Left kidney (tissue), 2 donors: ENCODE measurements around the gene DSG2. TPM values are rescaled to one million over a fixed set of nuclear protein-coding genes. Genes with fewer than 3 reads are reported as not detected.

ENCODE experiments used
- DNase-seq: peaks from one replicate; pipeline ENCODE4 v3.0.0-alpha.2; 2013
- polyA plus RNA-seq: library from polyadenylated mRNA; unstranded; fragments of 120-200 nt; gene quantifications from one replicate; pipeline ENCODE4 v1.2.1, GENCODE V29; 2013; ENCODE audit not compliant: insufficient read length

DSG2 gene
- polyA plus RNA-seq, 1 donor: 55.9 TPM

DNA sequence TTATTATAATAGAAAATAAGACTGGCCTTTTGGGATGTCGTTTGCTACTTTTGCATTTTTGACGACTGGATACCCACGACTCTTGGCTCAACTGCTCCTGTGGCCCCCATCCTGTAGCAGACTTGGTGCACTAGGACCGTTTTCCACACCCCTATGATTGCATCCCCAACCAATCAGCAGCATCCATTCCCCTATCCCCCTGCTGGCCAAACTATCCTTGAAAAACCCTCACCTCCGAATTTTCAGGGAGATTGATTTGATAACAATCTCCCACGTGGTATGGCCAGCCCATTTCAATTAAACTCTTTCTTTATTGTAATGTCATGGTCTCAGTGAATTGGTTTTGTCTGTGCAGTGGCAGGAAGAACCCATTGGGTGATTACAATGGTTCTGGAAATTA lies 55.8 kb downstream of the DSG2 start:
- DNase-seq: no peak

DNA sequence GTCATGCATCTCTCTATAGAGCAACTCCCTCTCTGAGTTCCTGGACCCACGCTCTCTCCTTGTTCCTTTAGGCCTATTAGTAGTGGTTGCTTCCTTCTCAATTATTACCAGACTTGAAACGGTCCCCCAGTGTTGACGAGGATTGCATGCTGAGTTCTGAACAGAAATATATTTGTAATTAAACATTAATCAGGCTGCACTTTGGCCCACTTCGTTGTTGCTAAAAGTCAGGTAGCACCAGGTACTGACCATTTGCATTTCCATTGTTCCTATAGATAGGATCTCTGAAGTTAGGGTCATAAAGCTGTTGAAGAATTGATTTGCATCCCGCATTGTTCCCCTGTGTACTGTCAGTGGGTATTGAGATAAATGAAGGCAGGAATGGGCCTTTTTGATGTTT lies 56.8 kb downstream of the DSG2 start:
- DNase-seq: no peak

DNA sequence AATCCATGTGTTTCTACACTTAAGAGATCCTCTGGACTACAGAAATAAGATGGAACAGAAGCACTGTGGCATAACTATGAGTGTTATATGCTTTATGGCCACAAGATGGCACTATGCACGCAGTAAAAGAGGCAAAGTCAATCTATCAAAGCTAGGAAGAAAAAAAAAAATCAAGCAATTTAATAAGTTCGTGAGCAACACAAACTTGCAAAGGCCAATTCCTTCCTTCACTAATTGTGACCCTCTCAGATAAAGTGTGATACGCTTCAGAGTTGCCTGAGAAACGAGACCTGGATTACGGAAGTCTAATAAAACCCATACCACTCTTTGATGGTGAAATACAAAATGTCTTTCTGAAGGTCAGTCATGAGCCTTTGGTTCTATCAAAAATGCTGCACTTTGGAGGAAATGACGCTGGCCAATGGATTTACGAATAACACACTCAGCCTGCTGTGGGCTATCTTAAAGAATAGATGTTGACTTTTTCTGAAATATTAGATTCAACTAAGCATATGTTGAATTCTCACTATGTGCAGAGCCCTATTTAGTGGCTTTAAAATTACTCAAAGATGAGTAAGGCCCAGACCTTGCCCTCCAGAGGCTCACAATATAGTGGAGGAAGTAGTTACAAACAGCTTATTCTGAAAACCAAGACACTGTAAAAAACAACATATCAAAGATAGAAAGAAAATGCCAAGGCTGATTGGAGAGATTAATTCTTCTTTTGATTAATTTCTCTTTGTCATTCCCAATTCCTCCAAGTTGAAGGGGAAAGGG lies 58.2 kb downstream of the DSG2 start:
- DNase-seq: peak; percentile 69

DNA sequence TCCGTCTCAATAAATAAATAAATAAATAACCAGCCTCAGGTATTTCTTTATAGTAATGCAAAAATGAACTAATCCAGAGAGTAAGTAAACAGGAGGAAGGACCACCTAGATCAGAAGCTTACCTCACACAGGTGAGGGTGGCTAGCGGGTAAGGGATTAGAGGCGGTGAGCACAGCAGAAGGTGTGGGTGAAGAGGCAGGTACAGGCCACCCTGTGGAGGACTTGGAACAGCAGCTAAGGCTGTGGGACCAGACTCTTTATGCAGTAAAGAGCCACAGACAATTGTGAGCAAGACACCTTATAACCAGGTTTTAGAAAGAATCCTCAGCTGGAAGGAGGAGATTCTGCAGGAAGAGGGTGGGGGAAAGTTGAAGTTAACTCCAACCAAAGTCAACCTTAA lies 59.5 kb downstream of the DSG2 start:
- no peak for DNase-seq

DNA sequence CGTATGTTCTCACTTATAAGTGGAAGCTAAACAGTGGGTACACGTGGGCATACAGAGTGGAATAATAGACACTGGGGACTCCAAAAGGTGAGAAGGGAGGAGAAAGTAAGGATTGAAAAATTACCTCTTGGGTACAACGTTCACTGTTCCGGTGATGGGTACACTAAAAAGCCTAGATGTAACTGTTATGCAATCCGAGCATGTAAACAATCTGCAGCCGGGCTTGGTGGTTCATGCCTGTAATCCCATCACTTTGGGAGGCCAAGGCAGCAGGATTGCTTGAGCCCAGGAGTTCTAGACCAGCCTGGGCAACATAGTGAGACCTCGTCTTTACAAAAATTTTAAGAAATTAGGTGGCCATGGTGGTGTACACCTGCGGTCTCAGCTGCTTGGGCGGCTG lies 60.6 kb downstream of the DSG2 start:
- no peak for DNase-seq

DNA sequence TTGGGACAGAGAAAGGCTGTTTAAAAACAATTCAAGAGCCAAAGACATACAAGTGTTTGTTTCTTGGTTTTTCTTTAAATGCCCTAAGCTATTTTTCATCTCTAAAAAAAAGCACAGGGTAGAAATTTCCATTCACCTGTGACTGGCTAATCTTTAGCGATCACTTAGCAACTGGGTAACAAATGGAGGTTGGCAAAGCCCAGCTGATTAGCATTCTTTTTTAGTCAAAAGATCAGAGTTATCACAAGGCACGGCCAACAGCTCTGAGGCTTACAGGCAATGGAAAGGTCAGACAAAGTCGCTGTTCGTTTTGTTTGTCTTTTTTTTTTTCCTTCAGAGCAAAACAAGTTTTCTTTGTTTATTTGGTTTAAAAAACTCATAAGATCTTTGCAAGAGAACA lies 64.7 kb downstream of the DSG2 start:
- DNase-seq: no peak

DNA sequence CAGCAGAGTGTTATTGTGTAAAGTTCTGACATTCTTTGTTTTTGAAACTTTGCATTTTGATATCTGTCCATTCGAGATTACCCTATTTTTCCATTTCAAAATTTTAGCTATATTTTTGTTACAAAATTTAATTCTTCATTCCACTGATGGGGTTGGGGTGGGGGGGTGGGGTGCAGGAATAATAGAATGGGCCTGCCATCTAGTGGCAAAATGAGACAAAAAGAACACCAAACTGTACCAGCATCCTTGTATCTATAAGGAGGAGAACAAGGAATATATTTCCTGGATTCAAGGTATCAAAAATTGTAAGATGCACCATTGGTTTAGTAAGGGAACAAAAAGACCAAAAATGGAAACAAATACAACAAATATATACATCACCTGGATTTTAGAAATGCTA lies 65.8 kb downstream of the DSG2 start:
- DNase-seq: no peak

DNA sequence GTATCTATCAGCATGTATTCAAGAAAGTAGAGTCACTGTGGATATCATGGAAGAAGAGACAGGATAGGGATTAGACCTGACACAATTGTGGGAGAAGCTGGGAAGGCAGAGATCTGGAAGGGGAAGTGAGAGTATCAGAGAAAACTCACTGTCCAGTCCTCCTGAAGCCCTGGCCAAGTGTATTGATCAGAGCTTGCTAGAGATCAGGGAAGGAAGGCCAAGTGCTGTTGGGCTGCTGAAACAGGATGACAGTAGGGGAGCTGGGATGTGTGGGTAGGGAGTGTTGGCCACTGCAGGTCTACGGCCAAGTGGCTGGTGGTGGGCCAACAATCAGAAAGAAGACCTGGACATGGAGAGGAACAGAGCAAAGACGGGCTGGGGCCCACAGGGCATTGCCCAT lies 67.4 kb downstream of the DSG2 start:
- no peak for DNase-seq

DNA sequence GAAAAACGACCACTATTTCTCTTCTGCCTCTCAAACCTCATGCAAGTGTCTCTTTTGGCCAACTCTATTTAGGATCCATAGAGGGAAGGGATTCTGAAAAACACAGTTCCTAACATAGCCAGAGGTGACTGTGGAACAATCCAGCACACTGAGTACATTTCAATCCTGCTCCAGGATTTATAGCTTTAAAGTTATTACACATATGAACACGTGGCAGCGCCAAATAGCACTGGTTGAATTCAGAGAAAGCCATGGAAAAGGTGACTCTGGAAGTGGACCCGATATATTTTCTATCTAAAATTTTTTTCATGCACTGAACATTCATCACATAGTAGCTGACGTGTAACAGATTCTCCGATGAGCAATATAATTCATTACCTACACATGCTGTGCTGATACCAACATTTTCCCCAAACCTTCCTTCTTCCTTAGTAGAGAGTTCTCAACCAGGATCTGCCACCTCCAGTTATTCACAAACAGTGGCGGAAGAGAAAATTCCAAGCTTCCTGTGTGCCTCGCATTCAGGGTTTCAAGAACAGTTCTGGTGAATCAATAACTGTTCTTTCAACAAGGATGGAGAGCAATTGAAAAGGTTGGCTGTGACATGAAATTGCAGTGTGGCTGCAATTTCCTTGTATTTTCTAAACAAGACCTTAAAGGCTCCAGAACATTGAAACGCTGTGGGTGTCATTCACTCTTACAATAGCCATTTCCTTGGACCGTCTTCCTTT lies 68.0 kb downstream of the DSG2 start:
- DNase-seq: no peak

DNA sequence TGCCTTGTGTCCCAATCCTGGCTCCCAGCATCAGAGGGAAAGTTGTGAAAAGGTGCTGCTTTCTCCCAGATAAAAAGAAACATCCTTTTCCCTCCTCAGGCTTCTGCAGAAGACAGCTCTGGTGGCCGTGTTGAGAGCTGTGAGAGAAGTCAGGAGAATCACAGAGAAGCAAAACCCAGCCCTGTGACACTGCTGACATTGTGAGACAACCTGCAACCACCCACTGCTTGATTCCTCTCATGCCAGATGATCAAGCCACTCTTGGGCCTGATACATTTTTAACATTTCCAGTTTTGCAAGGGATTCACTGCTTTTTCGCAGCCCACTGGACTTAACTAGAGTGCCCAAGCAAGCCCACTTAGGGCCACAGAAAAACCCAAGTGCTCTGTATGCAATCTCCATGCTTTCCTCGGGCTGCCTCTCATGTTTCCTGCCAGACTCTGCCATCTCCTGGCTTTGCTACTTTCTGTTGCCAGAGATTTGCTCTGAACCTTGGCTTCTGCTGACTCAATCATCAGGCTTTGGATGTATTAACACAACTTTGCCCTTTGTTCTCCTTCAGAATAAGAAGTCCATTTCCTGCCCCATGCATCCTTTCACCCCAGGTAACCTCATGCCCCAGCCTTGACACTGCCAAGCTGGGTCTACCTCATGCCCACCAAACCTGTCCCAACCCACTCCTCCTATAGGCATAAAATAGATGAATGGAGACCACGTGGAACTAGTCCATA lies 68.8 kb downstream of the DSG2 start:
- DNase-seq: no peak

DNA sequence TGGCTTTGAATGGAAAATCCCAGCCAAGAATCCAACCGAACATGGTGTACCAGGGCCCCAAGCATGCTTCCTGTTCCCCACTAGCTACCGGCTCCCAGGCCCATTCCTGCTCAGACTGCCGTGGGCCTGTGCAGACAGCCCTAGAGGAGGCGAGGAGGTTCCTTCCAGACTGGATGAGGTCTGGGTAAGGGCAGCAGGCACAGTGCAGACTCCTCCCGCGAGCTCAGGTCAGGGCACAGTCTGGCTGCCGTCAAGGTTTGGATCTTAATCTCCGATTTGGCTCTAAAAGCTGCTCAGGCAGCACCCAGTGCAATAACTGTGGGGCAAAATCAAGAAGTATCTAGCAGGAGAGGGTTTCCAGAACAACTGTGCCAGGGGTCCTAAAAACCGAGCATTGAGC lies 74.4 kb downstream of the DSG2 start:
- DNase-seq: no peak

DNA sequence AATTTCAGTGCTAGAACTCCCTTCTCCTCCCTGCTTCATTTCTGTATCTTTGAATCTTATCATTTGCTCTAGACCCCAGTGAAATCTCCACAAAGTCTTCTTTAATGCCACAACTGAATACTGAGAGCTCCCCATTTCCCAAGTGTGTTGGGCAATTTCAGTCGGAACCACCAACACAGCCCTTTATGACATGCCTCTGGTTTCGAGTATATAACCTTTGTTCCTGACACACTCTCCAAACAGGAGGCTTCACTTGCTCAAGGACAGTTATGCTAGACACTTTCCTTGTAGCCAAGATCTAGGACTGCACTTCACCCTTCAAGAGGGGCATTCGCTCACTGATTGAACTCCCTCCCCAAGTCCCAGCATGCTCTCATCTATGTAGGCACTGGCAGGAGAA lies 75.1 kb downstream of the DSG2 start:
- no peak for DNase-seq

DNA sequence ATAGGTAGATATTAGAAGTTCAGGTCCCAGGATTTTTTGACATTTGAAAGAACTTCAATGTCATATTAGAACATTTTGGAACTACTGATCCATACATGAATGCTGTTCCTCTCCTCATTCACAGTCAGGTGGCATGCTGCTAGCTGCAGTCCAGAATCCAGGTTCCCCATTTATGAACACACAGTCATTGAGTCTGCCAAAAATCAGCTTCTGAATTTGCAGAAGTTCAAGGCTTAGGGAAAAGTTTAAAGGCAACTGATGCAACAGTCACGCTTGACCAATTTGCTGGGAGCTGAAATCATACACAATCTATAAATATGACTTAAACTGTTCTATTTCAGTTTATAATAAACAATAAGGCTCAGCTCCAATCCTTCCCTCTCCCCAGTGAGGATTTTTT lies 76.4 kb downstream of the DSG2 start:
- DNase-seq: no peak

DNA sequence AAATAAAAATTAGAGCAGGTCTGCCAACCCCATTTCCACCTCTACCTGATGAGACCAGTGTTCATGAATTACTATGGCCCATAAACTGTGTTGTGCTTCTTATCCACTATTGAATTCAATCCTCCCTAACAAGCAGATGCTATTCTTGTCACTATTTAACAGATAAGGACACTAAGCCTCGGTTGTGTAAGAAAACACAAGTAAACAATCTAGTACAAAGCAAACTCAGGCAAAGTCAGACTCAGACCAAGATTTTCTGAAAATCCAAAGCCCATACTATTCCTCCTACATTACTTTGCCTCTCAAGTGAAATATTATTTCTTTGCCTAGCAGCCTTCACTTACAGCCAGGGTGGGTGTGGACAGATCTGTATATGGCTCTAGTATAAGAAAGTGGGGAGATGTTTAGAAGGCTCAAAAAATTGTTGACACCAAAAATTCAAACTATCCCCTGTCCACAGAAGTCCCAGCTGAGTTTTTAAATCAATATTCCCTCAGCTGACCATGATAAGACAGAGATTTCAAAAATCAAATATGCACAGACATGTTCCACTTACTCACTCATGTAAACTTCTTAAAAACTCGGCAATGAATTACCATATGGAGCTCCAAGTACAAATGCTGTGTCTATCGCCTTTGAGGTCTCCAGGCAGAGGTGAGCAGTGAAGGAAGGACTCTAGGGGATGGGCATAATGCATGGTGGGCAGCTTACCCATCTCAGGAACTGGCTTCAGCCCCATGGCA lies 77.7 kb downstream of the DSG2 start:
- DNase-seq: no peak

DNA sequence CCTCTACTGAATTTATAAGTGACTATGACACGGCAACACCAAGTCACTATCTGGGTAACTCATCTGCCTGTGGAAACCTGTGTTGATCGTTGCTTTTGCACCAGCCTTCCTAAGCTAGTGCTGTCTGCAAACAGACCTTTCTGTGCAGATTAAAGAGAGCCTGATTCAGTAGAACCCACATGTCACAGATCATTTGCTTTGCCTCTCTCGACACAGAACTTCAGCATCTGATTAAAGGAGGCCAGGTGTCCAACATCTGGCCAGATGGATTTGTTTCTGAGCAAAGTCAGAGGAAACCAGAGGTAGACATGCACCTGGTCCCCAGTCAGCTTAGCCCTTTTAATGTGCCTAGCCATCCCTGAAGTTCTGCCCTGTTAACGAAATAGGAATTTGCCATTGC lies 78.7 kb downstream of the DSG2 start:
- no peak for DNase-seq

DNA sequence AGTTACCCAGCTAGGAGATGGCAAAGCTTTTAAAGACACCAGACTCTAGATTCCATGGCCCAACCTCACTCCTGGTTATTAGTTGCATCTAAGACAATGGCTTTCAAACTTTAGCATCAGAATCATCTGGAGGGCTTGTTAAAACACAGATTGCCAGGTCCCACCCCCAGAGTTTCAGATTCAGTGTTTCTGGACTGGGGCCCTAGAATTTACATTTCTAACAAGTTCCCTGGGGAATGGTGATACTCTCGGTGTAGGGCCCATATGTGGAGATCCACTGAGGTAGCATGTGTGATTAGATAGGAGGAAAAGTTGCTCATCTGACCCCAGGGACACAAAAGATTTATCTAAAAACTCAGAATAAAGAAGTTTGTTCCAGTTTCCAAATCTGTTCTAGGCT lies 79.2 kb downstream of the DSG2 start:
- no peak for DNase-seq

DNA sequence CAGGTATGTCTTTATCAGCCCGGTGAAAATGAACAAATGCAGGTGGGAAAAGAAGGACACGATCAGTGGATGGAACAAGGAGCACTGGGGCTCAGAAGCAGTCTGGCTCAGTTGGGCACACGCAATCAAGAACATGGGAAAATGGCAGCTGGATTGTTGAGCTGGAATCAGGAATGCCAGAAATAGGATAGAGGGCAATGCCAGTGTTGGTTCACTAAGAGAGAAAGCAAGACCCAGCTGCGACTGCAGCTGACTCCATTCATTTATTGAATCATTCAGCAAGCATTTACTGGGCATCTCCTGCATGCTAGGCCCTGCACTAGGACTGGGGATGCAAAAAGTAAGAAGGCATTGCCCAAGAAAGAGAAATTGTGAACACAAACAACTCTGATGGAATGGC lies 80.1 kb downstream of the DSG2 start:
- no peak for DNase-seq

DNA sequence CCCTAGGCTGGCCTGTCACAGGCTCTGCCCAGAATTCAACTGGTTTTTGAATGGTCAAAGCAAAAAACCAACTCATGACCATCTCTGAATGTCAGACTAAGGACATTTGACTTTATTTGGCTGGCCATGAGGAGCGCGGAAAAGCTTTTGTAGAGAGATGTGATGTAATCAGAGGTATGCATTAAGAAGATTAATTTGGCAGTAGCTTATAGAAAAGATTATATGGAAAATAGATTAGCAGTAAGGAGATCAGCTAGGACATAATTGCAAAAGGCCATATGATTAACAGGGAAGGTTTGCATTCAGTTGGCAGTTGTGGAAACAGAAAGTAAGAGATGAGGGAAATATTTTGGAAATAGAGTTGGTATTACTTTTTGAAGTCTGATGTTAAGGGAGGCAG lies 81.4 kb downstream of the DSG2 start:
- no peak for DNase-seq

DNA sequence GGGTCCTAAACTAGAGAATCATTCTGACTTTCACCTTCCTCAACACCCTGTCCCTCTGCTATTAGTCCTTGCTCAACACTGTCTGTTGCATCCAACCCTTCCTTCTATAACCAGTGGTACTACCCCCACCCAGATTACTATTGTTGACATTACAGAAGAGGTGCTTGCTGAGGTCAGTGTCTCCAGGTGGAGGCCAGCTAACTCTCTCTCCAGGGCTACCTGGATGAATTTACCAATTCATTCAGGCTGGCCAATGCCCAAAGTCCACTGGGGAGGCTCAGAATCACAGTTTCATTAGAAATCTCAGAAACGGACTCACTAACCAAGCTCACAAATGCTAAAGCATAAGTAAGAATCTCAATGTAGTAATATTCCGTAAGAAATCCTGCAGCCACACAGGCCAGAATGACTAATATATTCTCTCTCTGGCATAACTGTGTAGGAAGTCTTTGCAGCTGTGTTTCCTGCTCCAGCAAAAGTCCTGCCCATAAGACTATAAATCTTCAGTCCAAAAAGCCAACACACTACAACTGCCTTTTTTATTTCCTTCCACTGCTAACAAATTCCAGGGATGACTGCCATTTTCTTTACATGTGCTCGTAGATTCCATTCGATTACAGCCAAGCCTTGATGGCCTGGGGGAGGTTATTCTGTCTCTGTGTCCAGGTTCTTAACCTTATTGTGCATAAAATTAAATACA lies 83.7 kb downstream of the DSG2 start:
- no peak for DNase-seq

DNA sequence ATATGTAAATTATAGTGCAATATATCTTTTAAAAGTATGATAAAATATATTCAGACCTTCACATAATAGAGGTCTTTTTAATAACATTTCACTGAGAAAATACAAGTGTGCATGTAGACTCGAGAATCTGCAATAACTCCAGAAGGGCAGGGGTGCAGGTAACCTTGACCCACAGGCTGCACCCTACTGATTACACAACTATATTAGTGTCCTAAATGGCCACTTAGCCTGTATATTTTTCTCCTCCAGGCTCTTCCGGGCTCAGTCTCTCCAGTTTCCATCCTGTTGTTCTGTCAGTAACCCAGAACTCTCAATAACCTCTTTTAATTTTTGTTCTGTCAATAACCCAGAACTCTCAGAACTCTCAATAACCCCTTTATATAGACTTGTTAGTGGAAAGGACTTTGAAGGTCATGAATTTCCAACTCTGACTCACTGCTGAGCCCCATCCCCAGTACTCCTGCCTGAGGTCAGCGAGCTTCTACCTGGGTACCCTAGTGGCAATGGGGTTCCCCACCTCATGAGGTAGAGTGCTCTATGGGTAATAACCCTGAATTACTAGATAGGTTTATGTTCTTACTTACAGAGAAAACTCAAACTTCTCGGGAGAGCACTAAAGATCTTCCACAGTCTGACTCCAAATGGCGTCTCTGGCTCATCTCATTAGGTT lies 85.3 kb downstream of the DSG2 start:
- DNase-seq: no peak

DNA sequence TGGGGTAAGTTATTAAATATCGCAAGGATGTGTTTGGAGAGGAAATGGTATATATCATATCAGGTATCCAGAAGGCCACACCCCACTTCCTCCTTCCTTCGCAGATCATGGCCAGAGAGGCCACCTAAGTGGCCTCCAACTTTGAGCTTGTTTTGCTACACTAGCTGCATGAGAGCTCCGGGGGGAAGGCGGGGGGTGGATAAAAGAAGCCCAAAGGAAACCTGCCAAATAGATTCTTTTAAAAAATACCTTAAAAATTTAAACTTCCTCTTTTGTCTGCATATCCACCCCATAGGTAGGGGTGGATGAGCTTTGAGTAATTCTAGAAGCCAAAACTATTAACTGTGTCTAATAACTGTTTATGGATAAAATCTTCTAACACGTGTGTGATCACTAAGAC lies 88.0 kb downstream of the DSG2 start:
- DNase-seq: no peak
